Measurements from ENCODE around the gene SMS.

SMS gene

GRCh38 chrX:22039541-22039940, 99.0 kb downstream of the SMS start:
- DNase-seq (ENCODE audit: low read depth in 3 of 3), result no peak

- no peak for DNase-seq (ENCODE audit: low read depth in 3 of 3)
These were observed 99.7 kb downstream of the SMS start for GRCh38 chrX:22040184-22040583.

DNA sequence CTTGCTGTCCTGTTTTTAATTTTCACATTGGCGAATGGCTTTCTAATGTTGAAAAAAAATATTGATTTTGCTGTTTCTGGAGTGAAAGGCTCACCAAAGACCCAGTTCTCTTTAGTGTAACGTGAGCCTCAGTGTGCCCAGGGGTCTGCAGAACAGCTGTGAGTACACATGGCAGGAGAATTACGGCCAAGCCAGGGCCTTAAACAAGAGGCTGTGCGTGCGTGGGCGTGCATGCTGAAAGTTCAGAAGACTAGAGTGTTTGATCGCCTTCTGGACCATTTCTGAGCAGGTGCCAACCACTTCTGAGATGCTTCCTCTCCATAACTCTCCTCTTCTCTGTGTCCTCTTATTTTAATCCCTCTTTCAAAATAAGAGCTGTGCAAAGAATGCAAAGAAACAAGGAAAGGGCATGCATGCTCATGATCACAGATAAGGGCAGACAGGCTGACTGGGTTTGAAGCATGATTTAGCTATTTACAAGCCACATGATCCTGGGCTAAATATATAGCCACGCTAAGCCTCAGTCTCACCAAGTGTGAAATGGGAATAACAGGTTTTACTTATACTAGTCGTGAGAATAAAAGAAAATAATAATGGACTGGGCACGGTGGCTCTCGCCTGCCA, 101.5 kb downstream of the SMS start:
- DNase-seq (ENCODE audit: low read depth in 3 of 3), result no peak

- DNase-seq (ENCODE audit: low read depth in 3 of 3), result no peak
These were observed 103.4 kb downstream of the SMS start for GRCh38 chrX:22043872-22044271.

Data from stimulated activated CD4-positive, alpha-beta T cell treated with anti-CD3 and anti-CD28 coated beads, TNF-alpha, amount 100 ng/mL, for 4 hours (primary cell).